DMS114 treated with DMSO at 0.1 percent for 48 hours (cell line): ENCODE results near the gene CILP.
"Not testable (repeated sequence)": the region's sequence is repeated elsewhere in the genome, so short reads cannot be mapped to it uniquely, and the experiment has no call there.

Source experiments
- DNase-seq: peaks from one replicate; lab custom pipeline; 2025; ENCODE audit not compliant: unreplicated experiment; lab: John Stamatoyannopoulos, UW

The CILP gene

GRCh38 chr15:65210770-65211481 is at the start of gene CILP:
CILP (minus strand) TSS chr15:65211473; CDS start chr15:65209755, 1,718 bp downstream.
- no peak for DNase-seq

- no peak for DNase-seq
These were observed 49.7 kb upstream of the CILP start for GRCh38 chr15:65260968-65261367.

- no peak for DNase-seq
These were observed 48.1 kb upstream of the CILP start for GRCh38 chr15:65259367-65259797.

GRCh38 chr15:65258375-65259262 is 47.3 kb upstream of the CILP start:
- no peak for DNase-seq

- no peak for DNase-seq
These were observed 44.3 kb upstream of the CILP start for GRCh38 chr15:65255486-65256140.

- no peak for DNase-seq
These were observed 43.5 kb upstream of the CILP start for GRCh38 chr15:65254758-65255157.

GRCh38 chr15:65254356-65254755 is 43.1 kb upstream of the CILP start:
- DNase-seq, result no peak

GRCh38 chr15:65249641-65250040 is 38.4 kb upstream of the CILP start:
- no peak for DNase-seq

- no peak for DNase-seq
These were observed 37.4 kb upstream of the CILP start for GRCh38 chr15:65248511-65249255.

GRCh38 chr15:65246939-65247338 is 35.7 kb upstream of the CILP start:
- DNase-seq, result no peak

GRCh38 chr15:65246026-65246714 is 34.9 kb upstream of the CILP start:
- no peak for DNase-seq

- DNase-seq, result no peak
These were observed 34.0 kb upstream of the CILP start for GRCh38 chr15:65245096-65245856.

GRCh38 chr15:65244638-65245037 is 33.4 kb upstream of the CILP start:
- no peak for DNase-seq

GRCh38 chr15:65236443-65236842 is 25.2 kb upstream of the CILP start:
- not testable (repeated sequence) for DNase-seq

GRCh38 chr15:65233696-65234095 is 22.4 kb upstream of the CILP start:
- no peak for DNase-seq

- DNase-seq, result no peak
These were observed 21.2 kb upstream of the CILP start for GRCh38 chr15:65232520-65232919.

- no peak for DNase-seq
These were observed 20.0 kb upstream of the CILP start for GRCh38 chr15:65231306-65231705.

GRCh38 chr15:65226901-65227300 is 15.6 kb upstream of the CILP start:
- DNase-seq, result not testable (repeated sequence)

GRCh38 chr15:65226221-65226620 is 14.9 kb upstream of the CILP start:
- DNase-seq, result no peak

- no peak for DNase-seq
These were observed 12.7 kb upstream of the CILP start for GRCh38 chr15:65223996-65224395.
